SHP77 (cell line): ENCODE measurements around the gene LTB.
"Not testable (repeated sequence)": the region's sequence is repeated elsewhere in the genome, so short reads cannot be mapped to it uniquely, and the experiment has no call there.

Source experiments
- DNase-seq, 2 experiments: peaks; one replicate each; lab custom pipeline; 2025; lab: John Stamatoyannopoulos, UW

LTB gene

DNA sequence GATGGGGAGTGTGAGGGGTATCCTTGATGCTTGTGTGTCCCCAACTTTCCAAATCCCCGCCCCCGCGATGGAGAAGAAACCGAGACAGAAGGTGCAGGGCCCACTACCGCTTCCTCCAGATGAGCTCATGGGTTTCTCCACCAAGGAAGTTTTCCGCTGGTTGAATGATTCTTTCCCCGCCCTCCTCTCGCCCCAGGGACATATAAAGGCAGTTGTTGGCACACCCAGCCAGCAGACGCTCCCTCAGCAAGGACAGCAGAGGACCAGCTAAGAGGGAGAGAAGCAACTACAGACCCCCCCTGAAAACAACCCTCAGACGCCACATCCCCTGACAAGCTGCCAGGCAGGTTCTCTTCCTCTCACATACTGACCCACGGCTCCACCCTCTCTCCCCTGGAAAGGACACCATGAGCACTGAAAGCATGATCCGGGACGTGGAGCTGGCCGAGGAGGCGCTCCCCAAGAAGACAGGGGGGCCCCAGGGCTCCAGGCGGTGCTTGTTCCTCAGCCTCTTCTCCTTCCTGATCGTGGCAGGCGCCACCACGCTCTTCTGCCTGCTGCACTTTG is 6.8 kb downstream of the LTB start, which contains the start of gene TNF:
TNF (plus strand) TSS at position 231 of the 567 bp plus-strand sequence; CDS start at position 408, 177 bp downstream.
- no peak for DNase-seq

DNA sequence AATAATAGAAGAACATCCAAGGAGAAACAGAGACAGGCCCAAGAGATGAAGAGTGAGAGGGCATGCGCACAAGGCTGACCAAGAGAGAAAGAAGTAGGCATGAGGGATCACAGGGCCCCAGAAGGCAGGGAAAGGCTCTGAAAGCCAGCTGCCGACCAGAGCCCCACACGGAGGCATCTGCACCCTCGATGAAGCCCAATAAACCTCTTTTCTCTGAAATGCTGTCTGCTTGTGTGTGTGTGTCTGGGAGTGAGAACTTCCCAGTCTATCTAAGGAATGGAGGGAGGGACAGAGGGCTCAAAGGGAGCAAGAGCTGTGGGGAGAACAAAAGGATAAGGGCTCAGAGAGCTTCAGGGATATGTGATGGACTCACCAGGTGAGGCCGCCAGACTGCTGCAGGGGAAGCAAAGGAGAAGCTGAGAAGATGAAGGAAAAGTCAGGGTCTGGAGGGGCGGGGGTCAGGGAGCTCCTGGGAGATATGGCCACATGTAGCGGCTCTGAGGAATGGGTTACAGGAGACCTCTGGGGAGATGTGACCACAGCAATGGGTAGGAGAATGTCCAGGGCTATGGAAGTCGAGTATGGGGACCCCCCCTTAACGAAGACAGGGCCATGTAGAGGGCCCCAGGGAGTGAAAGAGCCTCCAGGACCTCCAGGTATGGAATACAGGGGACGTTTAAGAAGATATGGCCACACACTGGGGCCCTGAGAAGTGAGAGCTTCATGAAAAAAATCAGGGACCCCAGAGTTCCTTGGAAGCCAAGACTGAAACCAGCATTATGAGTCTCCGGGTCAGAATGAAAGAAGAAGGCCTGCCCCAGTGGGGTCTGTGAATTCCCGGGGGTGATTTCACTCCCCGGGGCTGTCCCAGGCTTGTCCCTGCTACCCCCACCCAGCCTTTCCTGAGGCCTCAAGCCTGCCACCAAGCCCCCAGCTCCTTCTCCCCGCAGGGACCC is 7.8 kb downstream of the LTB start:
- no peak for DNase-seq

DNA sequence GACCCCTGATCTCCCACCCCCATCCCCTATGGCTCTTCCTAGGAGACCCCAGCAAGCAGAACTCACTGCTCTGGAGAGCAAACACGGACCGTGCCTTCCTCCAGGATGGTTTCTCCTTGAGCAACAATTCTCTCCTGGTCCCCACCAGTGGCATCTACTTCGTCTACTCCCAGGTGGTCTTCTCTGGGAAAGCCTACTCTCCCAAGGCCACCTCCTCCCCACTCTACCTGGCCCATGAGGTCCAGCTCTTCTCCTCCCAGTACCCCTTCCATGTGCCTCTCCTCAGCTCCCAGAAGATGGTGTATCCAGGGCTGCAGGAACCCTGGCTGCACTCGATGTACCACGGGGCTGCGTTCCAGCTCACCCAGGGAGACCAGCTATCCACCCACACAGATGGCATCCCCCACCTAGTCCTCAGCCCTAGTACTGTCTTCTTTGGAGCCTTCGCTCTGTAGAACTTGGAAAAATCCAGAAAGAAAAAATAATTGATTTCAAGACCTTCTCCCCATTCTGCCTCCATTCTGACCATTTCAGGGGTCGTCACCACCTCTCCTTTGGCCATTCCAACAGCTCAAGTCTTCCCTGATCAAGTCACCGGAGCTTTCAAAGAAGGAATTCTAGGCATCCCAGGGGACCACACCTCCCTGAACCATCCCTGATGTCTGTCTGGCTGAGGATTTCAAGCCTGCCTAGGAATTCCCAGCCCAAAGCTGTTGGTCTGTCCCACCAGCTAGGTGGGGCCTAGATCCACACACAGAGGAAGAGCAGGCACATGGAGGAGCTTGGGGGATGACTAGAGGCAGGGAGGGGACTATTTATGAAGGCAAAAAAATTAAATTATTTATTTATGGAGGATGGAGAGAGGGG is 8.8 kb downstream of the LTB start:
- no peak for DNase-seq

DNA sequence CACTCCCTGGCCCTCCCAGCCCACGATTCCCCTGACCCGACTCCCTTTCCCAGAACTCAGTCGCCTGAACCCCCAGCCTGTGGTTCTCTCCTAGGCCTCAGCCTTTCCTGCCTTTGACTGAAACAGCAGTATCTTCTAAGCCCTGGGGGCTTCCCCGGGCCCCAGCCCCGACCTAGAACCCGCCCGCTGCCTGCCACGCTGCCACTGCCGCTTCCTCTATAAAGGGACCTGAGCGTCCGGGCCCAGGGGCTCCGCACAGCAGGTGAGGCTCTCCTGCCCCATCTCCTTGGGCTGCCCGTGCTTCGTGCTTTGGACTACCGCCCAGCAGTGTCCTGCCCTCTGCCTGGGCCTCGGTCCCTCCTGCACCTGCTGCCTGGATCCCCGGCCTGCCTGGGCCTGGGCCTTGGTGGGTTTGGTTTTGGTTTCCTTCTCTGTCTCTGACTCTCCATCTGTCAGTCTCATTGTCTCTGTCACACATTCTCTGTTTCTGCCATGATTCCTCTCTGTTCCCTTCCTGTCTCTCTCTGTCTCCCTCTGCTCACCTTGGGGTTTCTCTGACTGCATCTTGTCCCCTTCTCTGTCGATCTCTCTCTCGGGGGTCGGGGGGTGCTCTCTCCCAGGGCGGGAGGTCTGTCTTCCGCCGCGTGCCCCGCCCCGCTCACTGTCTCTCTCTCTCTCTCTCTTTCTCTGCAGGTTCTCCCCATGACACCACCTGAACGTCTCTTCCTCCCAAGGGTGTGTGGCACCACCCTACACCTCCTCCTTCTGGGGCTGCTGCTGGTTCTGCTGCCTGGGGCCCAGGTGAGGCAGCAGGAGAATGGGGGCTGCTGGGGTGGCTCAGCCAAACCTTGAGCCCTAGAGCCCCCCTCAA is 9.9 kb downstream of the LTB start, which contains the start of gene LTA:
LTA (plus strand) TSS at position 249 of the 871 bp plus-strand sequence; CDS start at position 703, 454 bp downstream.
- no peak for DNase-seq

DNA sequence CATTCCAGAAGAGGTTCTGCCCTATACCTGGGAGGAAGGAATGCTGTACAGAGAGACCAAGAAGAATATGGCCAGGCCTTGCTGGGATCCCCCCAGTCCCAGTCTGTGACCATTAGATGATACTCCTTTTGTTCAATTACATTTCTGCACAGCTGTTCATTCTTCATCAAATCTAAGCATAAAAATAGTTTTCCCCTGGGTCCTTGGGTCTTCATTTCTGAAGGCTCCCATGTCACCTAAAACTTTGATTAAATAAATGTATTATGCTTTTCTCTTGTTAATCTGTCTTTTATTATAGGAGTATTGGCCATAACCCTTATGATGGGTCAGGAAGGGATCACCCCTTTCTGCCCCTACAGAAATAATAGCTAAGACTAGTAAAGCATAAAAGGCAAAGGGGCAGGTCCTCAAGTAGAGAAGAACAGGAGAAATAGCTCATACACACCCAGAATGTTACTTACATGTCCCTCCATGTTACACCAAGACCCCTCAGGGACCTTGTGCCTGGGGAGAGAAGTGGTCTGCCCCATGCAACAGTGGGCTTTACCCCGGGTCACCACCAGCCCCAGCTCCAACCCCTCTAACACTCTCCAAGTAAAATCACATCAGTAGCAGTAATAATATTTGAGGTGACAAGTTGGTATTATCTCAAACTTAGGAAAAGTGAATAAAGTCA is 12.2 kb downstream of the LTB start:
- DNase-seq = no peak

DNA sequence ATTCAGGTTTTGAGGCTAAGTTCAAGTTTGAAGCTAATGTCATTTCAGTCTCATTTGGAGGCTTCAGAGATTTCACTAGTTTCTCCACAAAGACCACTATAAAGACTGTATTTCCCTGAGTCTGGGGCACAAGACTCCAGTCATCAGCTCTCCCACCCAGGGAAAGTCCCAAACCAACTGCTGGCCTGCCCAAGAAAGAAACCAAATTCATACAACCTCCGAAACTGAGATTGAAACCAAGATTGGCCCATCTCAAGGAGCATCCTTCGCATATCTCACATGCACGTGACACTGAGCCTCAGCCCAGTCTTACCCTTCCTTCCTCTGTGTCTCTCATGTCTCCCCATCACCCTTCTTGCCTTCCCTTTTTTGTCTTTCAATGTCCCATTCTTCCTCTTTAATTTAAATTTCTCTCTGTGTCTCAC is 13.7 kb downstream of the LTB start:
- no peak for DNase-seq

DNA sequence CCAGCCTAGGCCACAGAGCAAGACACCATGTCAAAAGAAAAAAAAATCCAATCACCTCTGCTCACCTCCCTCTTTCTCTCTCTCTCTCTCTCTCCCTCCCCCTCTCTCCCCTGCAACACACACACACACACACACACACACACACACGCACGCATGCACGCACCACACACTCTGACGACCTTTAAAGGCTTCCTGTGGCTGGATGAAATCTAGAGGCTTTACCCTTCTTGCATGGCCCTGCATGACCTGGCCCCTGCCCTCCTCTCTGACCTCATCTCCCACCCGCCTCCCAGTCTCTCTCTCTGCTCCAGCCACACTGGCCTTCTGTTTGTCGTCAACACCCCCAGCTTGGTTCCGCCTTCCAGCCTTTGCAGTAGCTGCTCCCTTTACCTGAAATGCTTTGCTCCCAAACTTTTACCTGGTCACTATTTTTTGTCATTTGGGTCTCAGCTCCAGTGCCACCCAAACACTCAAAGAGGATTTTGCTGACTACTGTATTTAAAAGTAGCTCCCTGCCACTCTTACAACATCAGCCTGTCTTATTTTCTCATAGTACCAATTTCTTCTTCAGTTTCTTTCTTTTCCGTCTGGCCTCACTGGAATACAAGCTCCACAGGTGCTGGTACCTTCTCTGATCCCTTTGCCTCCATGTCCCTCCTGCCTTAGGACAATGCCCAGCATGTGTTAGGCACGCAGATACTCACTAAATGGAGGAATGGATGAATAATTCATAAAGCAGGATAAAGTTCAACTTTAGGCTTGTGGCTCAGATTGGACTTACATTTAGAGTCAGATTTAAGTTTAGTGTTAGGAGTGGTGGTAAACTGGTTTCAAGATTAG is 14.5 kb downstream of the LTB start:
- no peak for DNase-seq

DNA sequence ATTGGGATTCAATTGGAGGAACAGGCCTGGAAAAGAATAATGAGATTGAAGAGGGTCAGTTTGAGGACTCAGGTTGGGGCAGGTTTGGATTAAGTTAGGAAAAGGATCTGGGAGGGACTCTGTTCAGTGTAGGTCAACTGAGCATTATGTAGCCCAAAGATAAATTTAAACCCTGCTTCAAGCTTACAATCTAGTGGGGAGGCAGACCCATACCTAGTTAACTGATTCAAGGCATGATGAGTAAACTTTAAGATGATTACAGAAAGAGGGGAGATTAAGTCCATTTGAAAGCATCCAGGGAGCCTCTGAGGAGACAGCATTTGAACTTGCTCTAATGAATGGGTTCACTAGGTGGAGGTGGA is 21.5 kb downstream of the LTB start:
- no peak for DNase-seq

DNA sequence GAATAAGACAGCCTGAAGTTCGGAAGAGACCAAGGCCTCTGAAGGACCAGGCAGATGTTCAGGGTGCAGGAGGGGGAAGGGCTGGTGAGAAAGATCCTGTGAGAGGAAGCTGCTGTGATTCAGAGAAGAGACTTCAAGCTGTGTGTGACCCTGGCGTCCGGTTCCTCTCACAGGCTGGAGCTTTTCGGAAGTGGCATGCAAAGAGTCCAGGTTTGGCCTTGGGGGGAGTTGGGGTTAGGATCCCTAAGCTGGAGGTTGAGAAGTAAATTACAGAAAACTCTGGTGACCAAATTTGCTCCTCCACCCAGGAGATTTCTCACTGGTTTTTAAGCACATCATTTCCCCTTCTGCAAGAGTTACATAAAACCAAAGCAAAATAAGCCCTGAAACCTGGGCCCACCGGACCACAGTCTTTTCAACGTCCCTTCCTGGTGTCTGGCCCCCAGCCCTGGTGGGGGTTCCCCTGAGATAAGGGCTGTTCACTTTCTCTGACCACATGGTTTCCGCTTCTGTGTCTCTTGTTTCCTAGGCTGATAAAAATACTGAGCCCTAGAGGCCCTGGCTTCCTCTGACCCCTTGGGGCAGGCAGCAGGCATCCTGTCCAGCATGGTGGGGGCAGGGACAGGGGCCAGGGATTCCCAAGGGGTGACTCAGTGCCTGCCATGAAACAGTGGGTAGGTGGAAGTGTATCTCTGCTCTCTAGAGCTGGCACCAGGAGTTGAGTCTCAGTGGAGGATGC is 22.1 kb downstream of the LTB start:
- DNase-seq = no peak

DNA sequence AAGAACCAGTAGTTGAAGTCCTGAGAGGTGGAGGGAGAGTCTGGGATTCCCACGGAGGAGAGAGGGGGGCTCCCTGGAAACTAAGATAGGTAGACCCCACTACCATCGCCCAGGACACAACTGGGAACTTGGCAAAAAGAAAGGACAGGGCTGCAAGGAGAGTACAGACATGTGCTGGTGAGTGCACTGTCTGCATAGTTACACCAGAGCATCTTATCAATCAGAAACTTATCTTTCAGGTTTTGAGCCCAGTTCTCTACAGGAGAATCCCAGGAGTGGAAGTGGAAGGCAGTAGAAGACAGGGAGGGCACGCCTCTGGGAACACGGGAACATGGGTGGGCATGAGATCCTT is 22.6 kb downstream of the LTB start:
- no peak for DNase-seq

DNA sequence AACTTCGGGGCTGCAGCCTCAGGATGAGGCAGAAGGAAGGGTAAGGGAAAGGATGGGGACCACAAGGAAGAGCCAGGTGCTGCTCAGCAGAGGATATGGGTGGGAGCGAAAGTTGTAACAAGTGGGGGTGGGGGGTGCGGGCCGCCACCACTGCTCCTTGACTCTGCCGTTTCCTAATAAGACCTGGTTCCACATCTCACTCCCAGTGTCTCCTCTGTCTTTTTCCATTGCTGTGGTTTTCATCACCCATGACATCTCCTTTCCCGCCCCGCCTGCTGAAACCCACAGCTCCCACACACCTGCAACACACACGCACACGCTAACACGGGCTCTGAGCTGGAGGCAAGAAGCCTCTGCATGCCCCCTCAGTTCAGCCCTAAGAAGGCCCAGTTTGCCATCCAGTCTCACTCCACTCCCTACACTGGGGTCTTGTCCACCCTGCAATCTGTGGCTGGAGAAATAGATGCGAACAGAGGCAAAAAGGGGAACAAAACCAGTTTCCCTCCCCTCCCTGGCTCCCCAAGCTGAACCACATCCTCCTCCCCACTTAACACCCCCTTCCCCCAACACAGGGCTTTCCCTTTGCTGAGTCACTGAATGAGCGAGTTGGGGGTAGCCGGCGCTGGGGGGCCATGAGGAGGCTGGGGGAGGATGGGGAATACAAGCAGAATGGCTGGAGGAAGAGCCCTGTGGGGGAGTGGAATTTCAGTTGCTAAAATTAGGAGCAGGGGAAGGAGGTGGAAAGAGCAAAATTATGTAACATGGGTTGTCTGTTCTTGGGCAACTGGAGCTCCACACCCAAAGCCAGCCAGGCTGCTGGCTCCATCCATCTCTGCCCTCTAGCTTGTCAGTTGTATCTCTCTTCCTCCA is 23.4 kb downstream of the LTB start:
- no peak for DNase-seq

DNA sequence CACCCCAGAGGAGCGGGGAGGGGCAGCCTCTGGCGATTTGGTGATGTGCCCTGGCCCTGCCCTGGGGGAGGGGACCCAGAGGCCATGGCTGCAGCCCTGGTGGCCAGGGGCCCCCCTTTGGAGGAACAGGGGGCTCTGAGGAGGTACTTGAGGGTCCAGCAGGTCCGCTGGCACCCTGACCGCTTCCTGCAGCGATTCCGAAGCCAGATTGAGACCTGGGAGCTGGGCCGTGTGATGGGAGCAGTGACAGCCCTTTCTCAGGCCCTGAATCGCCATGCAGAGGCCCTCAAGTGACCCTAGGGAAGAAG is 24.0 kb downstream of the LTB start:
- no peak for DNase-seq

DNA sequence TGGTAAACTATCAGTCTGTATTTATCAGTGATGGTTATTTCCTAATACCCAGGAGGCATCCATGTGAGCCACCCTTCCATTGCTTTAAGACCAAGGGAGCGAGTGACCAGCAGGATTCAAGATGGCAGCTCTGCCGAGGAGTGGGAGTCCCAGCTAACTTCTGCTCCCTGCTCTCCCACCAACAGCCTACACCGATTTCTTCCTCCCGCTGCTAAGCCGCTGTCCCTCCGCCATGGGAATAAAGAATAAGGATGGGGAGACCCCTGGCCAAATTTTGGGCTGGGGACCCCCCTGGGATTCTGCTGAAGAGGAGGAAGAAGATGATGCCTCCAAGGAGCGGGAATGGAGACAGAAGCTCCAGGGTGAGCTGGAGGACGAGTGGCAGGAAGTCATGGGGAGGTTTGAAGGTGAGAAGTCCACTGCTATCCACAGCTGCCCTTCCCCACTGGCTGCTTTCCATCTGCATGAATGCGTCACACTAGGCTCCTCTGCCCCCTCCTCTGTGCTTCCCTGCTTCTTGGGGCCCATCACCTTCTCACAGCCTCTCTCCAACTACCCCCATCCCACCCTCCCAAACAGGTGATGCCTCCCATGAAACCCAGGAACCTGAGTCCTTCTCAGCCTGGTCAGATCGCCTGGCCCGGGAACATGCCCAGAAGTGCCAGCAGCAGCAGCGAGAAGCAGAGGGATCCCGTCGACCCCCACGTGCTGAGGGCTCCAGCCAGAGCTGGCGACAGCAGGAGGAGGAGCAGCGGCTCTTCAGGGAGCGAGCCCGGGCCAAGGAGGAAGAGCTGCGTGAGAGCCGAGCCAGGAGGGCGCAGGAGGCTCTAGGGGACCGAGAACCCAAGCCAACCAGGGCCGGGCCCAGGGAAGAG is 24.5 kb downstream of the LTB start:
- no peak for DNase-seq

DNA sequence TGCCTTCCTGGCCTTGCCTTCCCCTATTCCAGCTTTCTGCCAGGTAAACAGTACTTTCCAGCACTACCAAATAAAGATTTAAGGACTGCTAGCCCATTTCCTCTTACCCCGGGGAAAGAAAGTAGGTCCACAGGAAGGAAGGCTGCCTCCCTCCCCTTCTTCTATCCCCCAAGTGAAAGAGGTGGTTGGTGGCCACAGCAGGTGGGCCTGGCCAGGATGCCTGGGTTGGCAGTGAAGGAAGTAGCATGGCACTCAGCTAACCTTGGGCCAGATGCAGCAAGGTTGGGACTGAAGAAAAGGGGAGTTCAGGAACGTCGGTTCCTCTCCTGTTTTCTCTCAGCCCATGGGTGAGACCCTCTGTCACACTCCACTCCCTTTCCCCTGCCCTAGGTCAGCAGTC is 25.9 kb downstream of the LTB start:
- DNase-seq = no peak

DNA sequence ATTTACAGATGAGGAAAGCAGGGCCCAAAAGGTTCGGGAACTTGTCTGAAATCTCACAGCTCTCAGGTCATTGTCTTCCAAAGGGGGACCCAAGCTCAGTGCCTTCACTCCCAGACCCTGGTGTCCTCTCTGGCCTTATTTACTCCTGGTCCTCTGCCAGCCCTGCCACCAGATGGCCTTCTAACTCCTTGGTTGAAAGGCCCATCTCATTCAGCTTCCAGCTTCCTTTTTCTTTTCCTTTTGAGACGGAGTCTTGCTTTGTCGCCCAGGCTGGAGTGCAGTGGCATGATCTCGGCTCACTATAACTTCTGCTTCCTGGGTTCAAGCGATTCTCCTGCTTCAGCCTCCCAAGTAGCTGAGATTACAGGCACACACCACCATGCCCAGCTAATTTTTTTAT is 30.9 kb downstream of the LTB start:
- DNase-seq = not testable (repeated sequence)

DNA sequence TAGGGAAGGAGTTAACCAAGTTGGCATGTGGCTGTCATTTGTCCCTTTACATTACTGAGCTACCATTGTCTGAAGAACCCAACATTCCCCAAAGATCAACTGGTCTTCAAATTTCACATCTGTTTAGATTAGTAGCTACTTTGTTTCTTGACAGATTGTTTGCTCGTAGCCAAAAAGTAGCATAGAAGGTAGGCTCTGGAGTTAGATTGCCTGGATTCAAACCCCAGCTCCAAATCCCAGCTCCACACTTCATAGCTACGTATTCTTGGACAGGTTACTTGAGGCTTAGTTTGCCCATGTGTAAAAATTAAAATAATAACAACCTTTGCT is 33.7 kb downstream of the LTB start:
- no peak for DNase-seq

DNA sequence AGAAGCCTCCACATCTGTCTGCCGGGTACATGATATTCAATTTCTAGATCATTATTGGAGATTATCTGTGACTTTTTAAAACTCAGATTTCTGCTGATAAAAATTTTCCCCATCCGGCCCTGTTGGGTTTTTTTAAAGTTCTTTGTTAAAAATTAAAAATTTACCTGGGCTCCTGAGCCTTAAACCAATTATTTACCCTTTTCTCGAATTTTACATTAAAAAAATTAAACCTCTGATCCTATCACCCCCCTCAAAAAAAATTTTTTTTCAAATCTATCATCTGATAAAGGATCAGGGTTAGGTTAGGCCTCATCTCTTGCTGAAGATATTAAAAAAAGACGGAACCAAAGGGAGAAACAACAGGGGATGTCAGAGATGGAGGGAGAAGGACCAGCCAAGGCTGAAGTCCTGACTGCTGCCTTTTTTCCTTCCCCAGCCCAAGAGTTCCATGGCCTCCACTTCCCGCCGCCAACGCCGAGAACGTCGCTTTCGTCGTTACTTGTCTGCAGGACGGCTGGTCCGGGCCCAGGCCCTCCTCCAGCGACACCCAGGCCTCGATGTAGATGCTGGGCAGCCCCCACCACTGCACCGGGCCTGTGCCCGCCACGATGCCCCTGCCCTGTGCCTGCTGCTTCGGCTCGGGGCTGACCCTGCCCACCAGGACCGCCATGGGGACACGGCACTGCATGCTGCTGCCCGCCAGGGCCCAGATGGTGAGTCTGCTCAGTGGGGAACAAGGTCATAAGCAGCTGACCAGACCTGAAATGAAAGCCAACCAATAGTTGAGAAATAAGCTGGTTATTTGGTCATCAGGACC is 34.3 kb downstream of the LTB start:
- peak in 1 of 2 experiments; percentile 57 for DNase-seq
